DMS114 treated with DMSO at 0.1 percent for 48 hours (cell line): Measurements from ENCODE around the gene AHNAK2.
A peak's percentile ranks its signal among the peaks of the same experiment; 100 is the strongest.

Experiments
- DNase-seq: peaks from one replicate; lab custom pipeline; 2025; ENCODE audit not compliant: unreplicated experiment; lab: John Stamatoyannopoulos, UW

Gene AHNAK2

GRCh38 chr14:104986487-104987164 is 8.5 kb upstream of the AHNAK2 start:
- DNase-seq, result no peak

- DNase-seq, result peak; percentile 56
Measured at GRCh38 chr14:104985675-104986486, 7.7 kb upstream of the AHNAK2 start, which contains the start of gene CLBA1. Gene CLBA1 (plus strand): TSS chr14:104985788. CDS start chr14:104986432, 644 bp downstream.

- DNase-seq, result no peak
Measured at GRCh38 chr14:104984056-104984894, 6.1 kb upstream of the AHNAK2 start.

- DNase-seq, result no peak
Measured at GRCh38 chr14:104983231-104983721, 5.1 kb upstream of the AHNAK2 start.

- no peak for DNase-seq
Measured at GRCh38 chr14:104982548-104983230, 4.5 kb upstream of the AHNAK2 start.

GRCh38 chr14:104981699-104982541 is 3.7 kb upstream of the AHNAK2 start:
- no peak for DNase-seq

- no peak for DNase-seq
Measured at GRCh38 chr14:104980611-104981531, 2.7 kb upstream of the AHNAK2 start.

- no peak for DNase-seq
Measured at GRCh38 chr14:104979758-104980610, 1.8 kb upstream of the AHNAK2 start.

- no peak for DNase-seq
Measured at GRCh38 chr14:104978746-104979691, 845 bp upstream of the AHNAK2 start.

- DNase-seq, result no peak
Measured at GRCh38 chr14:104977008-104977680, 1.0 kb downstream of the AHNAK2 start.

- DNase-seq, result peak; percentile 39
Measured at GRCh38 chr14:104976198-104977007, 1.8 kb downstream of the AHNAK2 start.

GRCh38 chr14:104975481-104976197 is 2.5 kb downstream of the AHNAK2 start:
- DNase-seq, result no peak

GRCh38 chr14:104974665-104975390 is 3.3 kb downstream of the AHNAK2 start:
- DNase-seq, result no peak

GRCh38 chr14:104974146-104974541 is 4.0 kb downstream of the AHNAK2 start:
- no peak for DNase-seq
